Effector memory CD8-positive, alpha-beta T cell (primary cell): ENCODE results near the gene ISG15.
"Not testable (repeated sequence)": the region's sequence is repeated elsewhere in the genome, so short reads cannot be mapped to it uniquely, and the experiment has no call there.

Experiments used
- ATAC-seq: fragments of 150-1000 bp; cut with Tn5 transposase; replicated peaks from 2 replicates; pipeline ENCODE4 v1.10.0; 2021; ENCODE audit warnings: mild to moderate bottlenecking, moderate library complexity
- DNase-seq, 3 experiments: peaks; one replicate each; pipeline ENCODE4 v3.0.0; 2021
- H3K27ac Mint-ChIP-seq, 2 donors: one replicate each; pipeline ENCODE4 v1.8.0; 2022; ENCODE audit warnings: mild to moderate bottlenecking in 2 of 2, mixed read lengths in 2 of 2, moderate library complexity in 2 of 2
- H3K27me3 Mint-ChIP-seq, 2 donors: one replicate each; pipeline ENCODE4 v1.8.0; 2022; ENCODE audit warnings: mixed read lengths in 2 of 2
- H3K36me3 Mint-ChIP-seq: one replicate; pipeline ENCODE4 v1.8.0; 2022; ENCODE audit warnings: mild to moderate bottlenecking, moderate library complexity, mixed read lengths; ENCODE audit not compliant: insufficient read depth
- H3K4me1 Mint-ChIP-seq, 2 donors: one replicate each; pipeline ENCODE4 v1.8.0; 2022; ENCODE audit warnings: low read depth in 2 of 2, mixed read lengths in 2 of 2
- H3K4me3 Mint-ChIP-seq, 2 donors: one replicate each; pipeline ENCODE4 v1.8.0; 2022; ENCODE audit warnings: mild to moderate bottlenecking in 2 of 2, mixed read lengths in 2 of 2, moderate library complexity in 2 of 2
- H3K9me3 Mint-ChIP-seq, 2 donors: one replicate each; pipeline ENCODE4 v1.8.0; 2022; ENCODE audit warnings: mixed read lengths in 2 of 2

Gene ISG15

GRCh38 chr1:1003618-1004419 is 9.5 kb upstream of the ISG15 start:
- DNase-seq, result no peak
- peaks cover 16% of the 10 kb centered on the region for H3K36me3 Mint-ChIP-seq
- no peaks in the 10 kb centered on the region for H3K9me3 Mint-ChIP-seq
- no peak overlapping the region for H3K4me3 Mint-ChIP-seq
- no peak overlapping the region for H3K27ac Mint-ChIP-seq
- peaks cover 12 to 13% of the 10 kb centered on the region in 2 donors for H3K4me1 Mint-ChIP-seq
- H3K27me3 Mint-ChIP-seq, result peaks cover 40 to 66% of the 10 kb centered on the region in 2 donors
- no peak for ATAC-seq

- Mint-ChIP-seq H3K4me3 (no peak overlapping the region), H3K36me3 (peaks cover 16% of the 10 kb centered on the region)
Observed at GRCh38 chr1:1004420-1004779, 8.9 kb upstream of the ISG15 start.

GRCh38 chr1:1004780-1005697 is 8.3 kb upstream of the ISG15 start:
- H3K36me3 Mint-ChIP-seq, result peaks cover 16% of the 10 kb centered on the region
- H3K4me1 Mint-ChIP-seq, result peaks cover 15 to 17% of the 10 kb centered on the region in 2 donors
- peaks cover 40 to 73% of the 10 kb centered on the region in 2 donors for H3K27me3 Mint-ChIP-seq
- H3K27ac Mint-ChIP-seq, result peak overlapping the region; percentile 8 to 36
- ATAC-seq (no peak), DNase-seq (no peak)
- no peaks in the 10 kb centered on the region for H3K9me3 Mint-ChIP-seq
- H3K4me3 Mint-ChIP-seq, result peak overlapping the region in 1 of 2 donors; percentile 43

More at GRCh38 chr1:1004420-1004779, 8.9 kb upstream of the ISG15 start:
- Mint-ChIP-seq H3K9me3 (no peaks in the 10 kb centered on the region), H3K27me3 (peaks cover 40 to 72% of the 10 kb centered on the region in 2 donors), H3K4me1 (peaks cover 15 to 17% of the 10 kb centered on the region in 2 donors), H3K27ac (peak overlapping the region in 1 of 2 donors; percentile 8)
- ATAC-seq (no peak), DNase-seq (no peak)

- ATAC-seq (no peak), DNase-seq (no peak)
- Mint-ChIP-seq H3K9me3 (no peaks in the 10 kb centered on the region), H3K4me3 (no peak overlapping the region), H3K4me1 (peaks cover 13 to 15% of the 10 kb centered on the region in 2 donors), H3K27me3 (peaks cover 36 to 68% of the 10 kb centered on the region in 2 donors), H3K27ac (no peak overlapping the region), H3K36me3 (peaks cover 10% of the 10 kb centered on the region)
Observed at GRCh38 chr1:1005774-1006304, 7.5 kb upstream of the ISG15 start.

GRCh38 chr1:1006305-1007159 is 6.8 kb upstream of the ISG15 start:
- Mint-ChIP-seq H3K27me3 (peaks cover 33 to 62% of the 10 kb centered on the region in 2 donors), H3K36me3 (peaks cover 6% of the 10 kb centered on the region), H3K4me1 (peaks cover 10 to 12% of the 10 kb centered on the region in 2 donors), H3K9me3 (no peaks in the 10 kb centered on the region), H3K27ac (peak overlapping the region in 1 of 2 donors; percentile 53), H3K4me3 (no peak overlapping the region)
- ATAC-seq, result no peak
- DNase-seq, result no peak

- not testable (repeated sequence) for H3K9me3 Mint-ChIP-seq, H3K4me3 Mint-ChIP-seq, H3K27ac Mint-ChIP-seq, ATAC-seq, DNase-seq
- Mint-ChIP-seq H3K27me3 (peaks cover 15 to 29% of the 10 kb centered on the region in 2 donors), H3K4me1 (peaks cover 21 to 26% of the 10 kb centered on the region in 2 donors), H3K36me3 (peaks cover 12% of the 10 kb centered on the region)
Observed at GRCh38 chr1:1010131-1010530, 3.2 kb upstream of the ISG15 start.

GRCh38 chr1:1011396-1011949 is 1.8 kb upstream of the ISG15 start:
- H3K4me1 Mint-ChIP-seq, result peaks cover 19 to 24% of the 10 kb centered on the region in 2 donors
- ATAC-seq, result no peak
- no peaks in the 10 kb centered on the region for H3K9me3 Mint-ChIP-seq
- no peak for DNase-seq
- H3K27ac Mint-ChIP-seq, result no peak overlapping the region
- peaks cover 6 to 16% of the 10 kb centered on the region in 2 donors for H3K27me3 Mint-ChIP-seq
- H3K36me3 Mint-ChIP-seq, result peaks cover 9% of the 10 kb centered on the region
- H3K4me3 Mint-ChIP-seq, result no peak overlapping the region

- not testable (repeated sequence) for H3K9me3 Mint-ChIP-seq, H3K36me3 Mint-ChIP-seq, H3K27me3 Mint-ChIP-seq, DNase-seq
- peak overlapping the region; percentile 98 to 99 for H3K27ac Mint-ChIP-seq
- peaks cover 24% of the 10 kb centered on the region in 2 donors for H3K4me1 Mint-ChIP-seq
- peak overlapping the region; percentile 95 to 99 for H3K4me3 Mint-ChIP-seq
- ATAC-seq, result peak; percentile 2
Observed at GRCh38 chr1:1012736-1013104, 577 bp upstream of the ISG15 start.

- Mint-ChIP-seq H3K36me3 (peaks cover 9% of the 10 kb centered on the region), H3K4me1 (peaks cover 22% of the 10 kb centered on the region in 2 donors), H3K4me3 (peak overlapping the region; percentile 95 to 99), H3K9me3 (no peaks in the 10 kb centered on the region), H3K27ac (peak overlapping the region; percentile 98 to 99), H3K27me3 (peaks cover 0 to 4% of the 10 kb centered on the region in 2 donors)
- DNase-seq (no peak), ATAC-seq (peak; percentile 15)
Observed at GRCh38 chr1:1013922-1014648, 788 bp downstream of the ISG15 start.

- Mint-ChIP-seq H3K9me3 (no peaks in the 10 kb centered on the region), H3K4me3 (peak overlapping the region; percentile 95 to 99), H3K27ac (peak overlapping the region; percentile 98 to 99), H3K27me3 (no peaks in the 10 kb centered on the region), H3K36me3 (peaks cover 9% of the 10 kb centered on the region), H3K4me1 (peaks cover 20 to 21% of the 10 kb centered on the region in 2 donors)
- DNase-seq, result no peak
- ATAC-seq, result no peak
Observed at GRCh38 chr1:1014799-1015681, 1.7 kb downstream of the ISG15 start.
